ENCODE results near the gene ZNF662. TPM values are rescaled to one million over a fixed set of nuclear protein-coding genes. Genes with fewer than 3 reads are reported as not detected.

The ZNF662 gene
- total RNA-seq, 3 donors from 2014 or later (not counting 1 experiment from before 2014, with no cell fraction given), result 1.2 to 2.7 (median 1.7) TPM

GRCh38 chr3:42872718-42873117, 33.2 kb upstream of the ZNF662 start:
- no peaks in the 10 kb centered on the region for H3K27me3 ChIP-seq (ENCODE audit: control insufficient read depth, insufficient read depth, low read length)
- H3K9me3 ChIP-seq (ENCODE audit: control insufficient read depth, insufficient read depth, low read length), result no peaks in the 10 kb centered on the region
- peaks cover 7 to 8% of the 10 kb centered on the region in 2 donors for H3K27me3 Mint-ChIP-seq (ENCODE audit: low read depth in 2 of 2)
- no peak for DNase-seq
- intact Hi-C loops (cut with micrococcal nuclease), result no loop called here
- no peaks in the 10 kb centered on the region for H3K9me3 Mint-ChIP-seq
- no peak overlapping the region for H3K4me3 ChIP-seq (ENCODE audit: low read length)
- H3K36me3 ChIP-seq (ENCODE audit: control insufficient read depth, insufficient read depth, low read length), result no peaks in the 10 kb centered on the region
- peaks cover 4 to 5% of the 10 kb centered on the region in 2 donors for H3K4me1 Mint-ChIP-seq
- H3K4me1 ChIP-seq (ENCODE audit: control insufficient read depth, insufficient read depth, low read length), result no peaks in the 10 kb centered on the region
- H3K27ac Mint-ChIP-seq, result no peak overlapping the region
- no peak overlapping the region for H3K4me3 Mint-ChIP-seq
- no peak for TF ChIP-seq CTCF (IDR thresholded peaks at IDR 0.05)
- 89% methylated on average over 1 of the region's 1 CpG for WGBS (ENCODE audit: insufficient coverage)
- ATAC-seq, result no peak
- no peaks in the 10 kb centered on the region for H3K36me3 Mint-ChIP-seq
- H3K27ac ChIP-seq (ENCODE audit: low read length), result no peak overlapping the region

GRCh38 chr3:42873221-42873982, 32.5 kb upstream of the ZNF662 start:
- no peak for TF ChIP-seq CTCF (IDR thresholded peaks at IDR 0.05)
- Mint-ChIP-seq H3K4me3 (no peak overlapping the region), H3K9me3 (no peaks in the 10 kb centered on the region), H3K36me3 (no peaks in the 10 kb centered on the region), H3K27me3 (ENCODE audit: low read depth in 2 of 2) (peaks cover 7 to 8% of the 10 kb centered on the region in 2 donors), H3K4me1 (peaks cover 4 to 5% of the 10 kb centered on the region in 2 donors), H3K27ac (no peak overlapping the region)
- intact Hi-C loops (cut with micrococcal nuclease), result no loop called here
- DNase-seq, result no peak
- no peak overlapping the region for H3K27ac ChIP-seq (ENCODE audit: low read length)
- whole genome bisulfite sequencing (ENCODE audit: insufficient coverage), result 92% methylated on average over 6 of the region's 9 CpGs
- no peaks in the 10 kb centered on the region for H3K36me3 ChIP-seq (ENCODE audit: control insufficient read depth, insufficient read depth, low read length)
- ATAC-seq, result no peak
- no peaks in the 10 kb centered on the region for H3K9me3 ChIP-seq (ENCODE audit: control insufficient read depth, insufficient read depth, low read length)
- no peaks in the 10 kb centered on the region for H3K4me1 ChIP-seq (ENCODE audit: control insufficient read depth, insufficient read depth, low read length)
- no peak overlapping the region for H3K4me3 ChIP-seq (ENCODE audit: low read length)
- no peaks in the 10 kb centered on the region for H3K27me3 ChIP-seq (ENCODE audit: control insufficient read depth, insufficient read depth, low read length)

GRCh38 chr3:42874749-42875148, 31.2 kb upstream of the ZNF662 start:
- Histone ChIP-seq H3K4me3 (ENCODE audit: low read length) (no peak overlapping the region), H3K36me3 (ENCODE audit: control insufficient read depth, insufficient read depth, low read length) (no peaks in the 10 kb centered on the region), H3K4me1 (ENCODE audit: control insufficient read depth, insufficient read depth, low read length) (no peaks in the 10 kb centered on the region), H3K27ac (ENCODE audit: low read length) (no peak overlapping the region), H3K27me3 (ENCODE audit: control insufficient read depth, insufficient read depth, low read length) (no peaks in the 10 kb centered on the region), H3K9me3 (ENCODE audit: control insufficient read depth, insufficient read depth, low read length) (no peaks in the 10 kb centered on the region)
- no peaks in the 10 kb centered on the region for H3K36me3 Mint-ChIP-seq
- ATAC-seq (no peak), DNase-seq (no peak)
- peaks cover 4 to 5% of the 10 kb centered on the region in 2 donors for H3K4me1 Mint-ChIP-seq
- no peaks in the 10 kb centered on the region for H3K9me3 Mint-ChIP-seq
- intact Hi-C loops (cut with micrococcal nuclease), result no loop called here
- WGBS (ENCODE audit: insufficient coverage), result 85% methylated on average over 10 of the region's 10 CpGs
- H3K27ac Mint-ChIP-seq, result no peak overlapping the region
- H3K4me3 Mint-ChIP-seq, result no peak overlapping the region
- peaks cover 7 to 8% of the 10 kb centered on the region in 2 donors for H3K27me3 Mint-ChIP-seq (ENCODE audit: low read depth in 2 of 2)
- no peak for TF ChIP-seq CTCF (IDR thresholded peaks at IDR 0.05)
